Sigmoid colon (tissue), 7 donors: Measurements from ENCODE around the gene TRIO. TPM values are rescaled to one million over a fixed set of nuclear protein-coding genes. Genes with fewer than 3 reads are reported as not detected.

ENCODE experiments used
- DNase-seq: peaks from one replicate; pipeline ENCODE4 v3.0.0-alpha.2; 2019
- H3K27ac ChIP-seq, 4 donors: fragments of 200-600 bp; sonication (generic); one replicate each; pipeline ENCODE4 v1.5.1; 2016 to 2019; ENCODE audit warnings: mild to moderate bottlenecking in 1 of 4
- H3K27me3 ChIP-seq, 3 donors: fragments of 200-600 bp; sonication (generic); one replicate each; pipeline ENCODE4 v1.5.1; 2019; ENCODE audit warnings: mild to moderate bottlenecking in 1 of 3
- H3K36me3 ChIP-seq, 4 donors: fragments of 200-600 bp; sonication (generic); one replicate each; pipeline ENCODE4 v1.5.1; 2016 to 2019
- H3K4me1 ChIP-seq, 4 donors: fragments of 200-600 bp; sonication (generic); one replicate each; pipeline ENCODE4 v1.5.1; 2017 to 2019
- H3K4me3 ChIP-seq, 4 donors: fragments of 200-600 bp; sonication (generic); one replicate each; pipeline ENCODE4 v1.5.1; 2017 to 2019; ENCODE audit warnings: mild to moderate bottlenecking in 2 of 4, moderate library complexity in 1 of 4
- H3K9me3 ChIP-seq, 4 donors: fragments of 200-600 bp in 3 of 4; sonication (generic) in 3 of 4; one replicate each; pipeline versions ENCODE4 v1.5.1 to v1.6.1; 2013 to 2019
- EP300 ChIP-seq, 4 donors: sonication (generic); formaldehyde crosslinking; IDR thresholded peaks; one replicate each; pipeline ENCODE4 v1.6.1; 2017; ENCODE audit warnings: antibody characterized with exemption in 4 of 4
- POLR2A ChIP-seq, 2 donors: fragments of 450-650 bp; IDR thresholded peaks; one replicate each; pipeline ENCODE4 v1.6.1; 2016; ENCODE audit warnings: antibody characterized with exemption in 2 of 2, mild to moderate bottlenecking in 2 of 2, moderate library complexity in 2 of 2
- POLR2AphosphoS5 ChIP-seq, 4 donors: sonication (generic); formaldehyde crosslinking; IDR thresholded peaks; one replicate each; pipeline ENCODE4 v1.6.1; 2017; ENCODE audit warnings: antibody characterized with exemption in 4 of 4
- WGBS, 2 donors: extraction: QIAGEN DNeasy Blood & Tissue Kit; methylation state at CpG; one replicate each; pipeline ENCODE4 v1.1.7; 2013; 5-methylcytosine and 5-hydroxymethylcytosine counted together
- intact Hi-C: fragments of 100-400 bp; cut with DNase I; formaldehyde crosslinking; loops from one replicate; pipeline ENCODE4 v1.15.1; 2023
- polyA plus RNA-seq, 3 donors: library from polyadenylated mRNA; stranded (reverse); fragments of 200-250 nt; gene quantifications; one replicate each; pipeline ENCODE4 v1.2.3, GENCODE V29; 2013
- total RNA-seq, 4 donors: library from RNA; depleted of rRNA; stranded (reverse); fragments of >200 nt; gene quantifications; one replicate each; pipeline ENCODE4 v1.1.0, GENCODE V29; 2016
- TF ChIP-seq, protein P1 (sequence below), 4 experiments: fragments of 450-650 bp in 3 of 4; fragments of 200-600 bp in 1 of 4; IDR thresholded peaks; one replicate each; pipeline ENCODE4 v1.5.1; 2016 to 2019; ENCODE audit warnings: antibody characterized with exemption in 4 of 4, mild to moderate bottlenecking in 3 of 4, moderate library complexity in 2 of 4
- donor health status: healthy with polysubstance abuse.
- donor health status: Bipolar disorder and iron deficiency.
- donor health status: healthy.

Gene TRIO
- total and polyA plus RNA-seq, 7 donors = 34.8 to 300 (median 119) TPM

DNA sequence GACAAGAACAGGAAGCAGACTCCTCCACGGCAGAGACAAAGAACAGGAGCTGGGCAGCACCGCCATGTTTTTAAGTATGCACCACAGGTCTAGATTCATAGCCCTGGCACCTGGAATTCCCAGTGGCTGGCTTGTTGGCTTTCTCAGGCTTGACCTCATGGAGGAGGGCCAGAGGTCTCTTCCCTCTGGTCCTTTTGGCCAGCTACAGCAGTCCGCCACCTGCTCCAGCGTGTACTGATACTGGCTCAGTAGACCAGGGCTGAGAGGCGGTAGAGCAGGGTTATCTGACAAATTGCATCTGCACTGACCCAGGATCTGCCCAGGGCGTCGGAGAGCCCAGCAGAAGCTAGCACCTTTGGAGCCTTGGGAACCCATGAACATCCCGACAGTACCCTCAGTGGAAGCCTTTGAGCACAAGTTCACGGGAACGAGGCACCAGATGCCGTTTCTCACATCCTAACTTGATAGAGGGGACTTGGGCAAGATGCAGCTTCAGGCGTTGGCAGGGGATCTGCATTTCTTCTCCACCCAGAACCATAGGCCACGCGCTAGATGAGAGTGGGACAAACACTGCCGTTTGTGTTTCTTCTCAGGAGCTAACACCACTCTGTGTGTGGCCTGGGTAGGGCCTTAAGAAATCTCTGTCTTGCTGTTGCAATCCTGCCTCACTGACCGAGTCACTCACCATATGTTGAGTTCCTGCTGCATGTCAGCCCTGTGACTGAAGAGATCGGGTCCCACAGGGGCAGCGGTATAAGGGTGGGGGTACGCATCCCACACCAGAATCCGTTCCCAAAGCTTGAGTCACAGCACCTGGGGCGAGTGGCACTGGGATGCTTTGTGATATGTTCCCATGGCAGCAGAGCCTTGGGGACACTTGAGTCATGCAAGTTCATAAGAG lies 348.1 kb downstream of the TRIO start:
- Histone ChIP-seq H3K36me3 (peaks cover 15 to 93% (median 52%) of the 10 kb centered on the region in 4 donors), H3K27ac (no peak overlapping the region)

DNA sequence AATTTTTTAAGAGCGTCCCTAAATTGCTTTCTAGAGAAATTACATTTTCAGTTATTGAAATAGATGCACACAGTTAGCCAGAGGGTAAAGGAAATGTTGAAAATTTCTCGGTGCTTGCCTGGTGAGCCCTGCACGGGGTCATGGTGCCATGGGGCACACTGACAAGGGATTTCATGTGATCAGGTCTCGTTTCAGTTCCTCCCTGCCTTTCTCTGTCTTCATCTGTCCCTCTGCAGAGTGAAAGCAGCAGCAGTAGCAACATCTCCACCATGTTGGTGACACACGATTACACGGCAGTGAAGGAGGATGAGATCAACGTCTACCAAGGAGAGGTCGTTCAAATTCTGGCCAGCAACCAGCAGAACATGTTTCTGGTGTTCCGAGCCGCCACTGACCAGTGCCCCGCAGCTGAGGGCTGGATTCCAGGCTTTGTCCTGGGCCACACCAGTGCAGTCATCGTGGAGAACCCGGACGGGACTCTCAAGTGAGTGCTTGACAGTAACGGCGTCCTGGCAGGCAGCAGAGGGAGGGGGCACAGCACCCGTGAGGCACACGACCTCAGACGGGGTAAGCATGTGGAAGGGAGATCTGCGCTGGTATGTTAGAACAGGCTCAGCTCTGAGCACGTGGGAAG lies 349.3 kb downstream of the TRIO start:
- H3K36me3 ChIP-seq = peaks cover 16 to 96% (median 56%) of the 10 kb centered on the region in 4 donors
- WGBS, 2 donors = 89 to 91% methylated on average over 21 of the region's 21 CpGs
- H3K9me3 ChIP-seq = no peaks in the 10 kb centered on the region
- TF ChIP-seq POLR2AphosphoS5 (IDR thresholded peaks at IDR 0.05) (no peak), POLR2A (IDR thresholded peaks at IDR 0.05) (no peak), EP300 (IDR thresholded peaks at IDR 0.05) (no peak)
- TF ChIP-seq, protein P1, sequence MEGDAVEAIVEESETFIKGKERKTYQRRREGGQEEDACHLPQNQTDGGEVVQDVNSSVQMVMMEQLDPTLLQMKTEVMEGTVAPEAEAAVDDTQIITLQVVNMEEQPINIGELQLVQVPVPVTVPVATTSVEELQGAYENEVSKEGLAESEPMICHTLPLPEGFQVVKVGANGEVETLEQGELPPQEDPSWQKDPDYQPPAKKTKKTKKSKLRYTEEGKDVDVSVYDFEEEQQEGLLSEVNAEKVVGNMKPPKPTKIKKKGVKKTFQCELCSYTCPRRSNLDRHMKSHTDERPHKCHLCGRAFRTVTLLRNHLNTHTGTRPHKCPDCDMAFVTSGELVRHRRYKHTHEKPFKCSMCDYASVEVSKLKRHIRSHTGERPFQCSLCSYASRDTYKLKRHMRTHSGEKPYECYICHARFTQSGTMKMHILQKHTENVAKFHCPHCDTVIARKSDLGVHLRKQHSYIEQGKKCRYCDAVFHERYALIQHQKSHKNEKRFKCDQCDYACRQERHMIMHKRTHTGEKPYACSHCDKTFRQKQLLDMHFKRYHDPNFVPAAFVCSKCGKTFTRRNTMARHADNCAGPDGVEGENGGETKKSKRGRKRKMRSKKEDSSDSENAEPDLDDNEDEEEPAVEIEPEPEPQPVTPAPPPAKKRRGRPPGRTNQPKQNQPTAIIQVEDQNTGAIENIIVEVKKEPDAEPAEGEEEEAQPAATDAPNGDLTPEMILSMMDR (IDR thresholded peaks at IDR 0.05) = no peak
- no peaks in the 10 kb centered on the region for H3K27me3 ChIP-seq
- no peak overlapping the region for H3K27ac ChIP-seq
- intact Hi-C loops = no loop called here
- H3K4me3 ChIP-seq = no peak overlapping the region
- peaks cover 0 to 10% (median 4%) of the 10 kb centered on the region in 4 donors for H3K4me1 ChIP-seq
- DNase-seq = no peak

More for the DNA sequence above, 348.1 kb downstream of the TRIO start:
- TF ChIP-seq POLR2A (IDR thresholded peaks at IDR 0.05) = no peak
- no peak for TF ChIP-seq EP300 (IDR thresholded peaks at IDR 0.05)
- no peak for TF ChIP-seq POLR2AphosphoS5 (IDR thresholded peaks at IDR 0.05)
- TF ChIP-seq, protein P1 (IDR thresholded peaks at IDR 0.05) = no peak
- Histone ChIP-seq H3K4me1 (peaks cover 0 to 10% (median 4%) of the 10 kb centered on the region in 4 donors), H3K4me3 (no peak overlapping the region), H3K9me3 (no peaks in the 10 kb centered on the region), H3K27me3 (no peaks in the 10 kb centered on the region)
- 89 to 91% methylated on average over 21 of the region's 21 CpGs for WGBS, 2 donors
- no peak for DNase-seq
- intact Hi-C loops = no loop called here

GRCh38 chr5:14495301-14495700 lies 352.2 kb downstream of the TRIO start:
- no peak overlapping the region for H3K4me3 ChIP-seq
- no peak for DNase-seq
- no peaks in the 10 kb centered on the region for H3K9me3 ChIP-seq
- peaks cover 0 to 7% (median 3%) of the 10 kb centered on the region in 4 donors for H3K4me1 ChIP-seq
- H3K36me3 ChIP-seq = peaks cover 29 to 97% (median 61%) of the 10 kb centered on the region in 4 donors
- WGBS, 2 donors = 67 to 83% methylated on average over 5 of the region's 5 CpGs
- intact Hi-C loops = no loop called here
- no peak overlapping the region for H3K27ac ChIP-seq
- TF ChIP-seq POLR2AphosphoS5 (IDR thresholded peaks at IDR 0.05) = no peak
- TF ChIP-seq, protein P1 (IDR thresholded peaks at IDR 0.05) = no peak
- TF ChIP-seq POLR2A (IDR thresholded peaks at IDR 0.05) = no peak
- no peak for TF ChIP-seq EP300 (IDR thresholded peaks at IDR 0.05)
- no peaks in the 10 kb centered on the region for H3K27me3 ChIP-seq

DNA sequence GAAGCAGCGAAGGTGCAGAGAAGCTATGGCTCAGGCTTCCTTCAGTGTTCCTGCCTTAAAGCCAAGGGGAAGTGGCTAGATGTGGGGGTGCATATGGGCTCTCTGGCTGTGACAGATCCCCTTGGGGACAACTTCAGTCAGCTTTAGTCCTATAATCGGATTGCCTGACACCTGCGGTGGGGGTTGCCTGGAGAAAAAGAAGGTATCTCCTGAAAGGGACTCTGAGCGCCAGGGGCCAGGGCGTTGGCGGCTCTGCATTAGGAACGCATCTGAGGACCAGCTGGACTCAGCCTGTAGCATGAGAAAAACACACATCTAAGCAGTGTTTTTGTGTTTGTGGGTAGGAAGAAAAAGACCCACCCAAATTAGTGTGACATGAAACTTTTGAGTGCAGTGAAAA lies 354.2 kb downstream of the TRIO start:
- TF ChIP-seq POLR2AphosphoS5 (IDR thresholded peaks at IDR 0.05) (no peak), EP300 (IDR thresholded peaks at IDR 0.05) (no peak)
- Histone ChIP-seq H3K36me3 (peaks cover 28 to 97% (median 61%) of the 10 kb centered on the region in 4 donors), H3K4me3 (no peak overlapping the region), H3K27ac (no peak overlapping the region), H3K4me1 (no peaks in the 10 kb centered on the region), H3K27me3 (no peaks in the 10 kb centered on the region), H3K9me3 (no peaks in the 10 kb centered on the region)
- WGBS, 2 donors = 91 to 95% methylated on average over 7 of the region's 7 CpGs
- no peak for DNase-seq
- intact Hi-C loops = no loop called here
